Activated T-helper 2 cell treated with anti-CD3 and anti-CD28 coated beads, Interferon-gamma antibody, Interleukin-2, Interleukin-4, amounts not matched to agents 10 μg/mL and 5 μg/mL and 100 μg/mL, durations not matched to agents 14 hours and 24 hours and 36 hours (primary cell): ENCODE results near the gene SMIM44. TPM values are rescaled to one million over a fixed set of nuclear protein-coding genes. Genes with fewer than 3 reads are reported as not detected.

Source experiments
- DNase-seq: peaks from one replicate; pipeline ENCODE4 v3.0.0; 2021; ENCODE audit warnings: low spot score
- H3K27ac Mint-ChIP-seq: one replicate; pipeline ENCODE4 v1.8.0; 2021; ENCODE audit warnings: mixed read lengths
- H3K27me3 Mint-ChIP-seq: one replicate; pipeline ENCODE4 v1.8.0; 2021; ENCODE audit warnings: low read depth, mixed read lengths
- H3K36me3 Mint-ChIP-seq: one replicate; pipeline ENCODE4 v1.8.0; 2021; ENCODE audit warnings: low read depth, mixed read lengths
- H3K4me1 Mint-ChIP-seq: one replicate; pipeline ENCODE4 v1.8.0; 2021; ENCODE audit warnings: low read depth, mixed read lengths
- H3K4me3 Mint-ChIP-seq: one replicate; pipeline ENCODE4 v1.8.0; 2021; ENCODE audit warnings: low read depth, mild to moderate bottlenecking, moderate library complexity, mixed read lengths
- H3K9me3 Mint-ChIP-seq: one replicate; pipeline ENCODE4 v1.8.0; 2021; ENCODE audit warnings: mixed read lengths
- intact Hi-C: fragments of 100-400 bp; cut with micrococcal nuclease; formaldehyde crosslinking; loops from one replicate; pipeline ENCODE4 v1.15.1; 2023
- total RNA-seq: library from RNA; stranded (reverse); gene quantifications from 2 replicates; pipeline ENCODE4 v1.2.3, GENCODE V29; 2022

Gene SMIM44
- total RNA-seq, 1 donor from 2014 or later = not detected

DNA sequence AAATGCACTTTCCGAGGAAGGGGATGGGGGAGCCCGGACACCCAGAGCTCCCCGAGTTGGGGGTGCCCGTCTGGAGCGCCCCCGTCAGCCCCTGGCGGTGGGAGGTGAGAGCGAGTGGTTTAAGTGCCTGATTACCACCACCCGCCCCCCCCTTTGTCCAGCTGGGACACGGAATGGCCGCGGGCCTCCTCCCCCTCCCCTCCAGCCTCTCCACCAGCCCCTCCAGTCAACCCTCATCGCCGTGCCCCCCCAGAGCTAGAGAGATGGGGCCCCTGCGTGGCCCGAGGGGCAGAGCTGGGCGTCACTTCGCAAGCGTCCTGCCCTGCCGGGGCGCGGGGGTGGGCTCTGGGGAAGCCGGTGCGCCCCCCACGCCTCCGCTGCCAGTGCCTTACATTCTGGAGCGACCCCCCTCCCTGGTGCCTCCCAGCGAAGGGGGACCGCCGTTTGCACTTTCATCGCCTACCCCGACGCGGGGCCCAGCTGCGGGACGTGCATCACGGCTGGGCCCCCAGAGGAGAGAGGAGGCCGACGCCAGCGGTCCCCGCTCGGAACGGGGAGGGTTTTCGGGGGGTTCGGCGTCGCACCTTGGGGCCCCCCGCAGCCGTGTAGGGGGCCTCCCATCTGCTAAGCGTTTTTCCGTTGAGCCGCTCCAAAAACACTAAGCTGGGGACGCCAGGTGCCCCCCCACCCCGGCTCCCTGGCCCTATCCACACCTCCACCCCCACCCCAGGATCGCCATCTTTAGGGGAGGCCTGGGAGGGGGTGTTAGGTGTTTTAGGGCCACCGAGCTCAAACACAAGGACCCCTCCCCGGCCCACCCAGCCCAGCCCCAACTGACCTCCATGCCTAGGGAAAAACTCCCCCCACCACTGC is 19.3 kb downstream of the SMIM44 start:
- intact Hi-C loops = no loop called here
- no peaks in the 10 kb centered on the region for H3K4me1 Mint-ChIP-seq
- DNase-seq = no peak
- no peaks in the 10 kb centered on the region for H3K9me3 Mint-ChIP-seq
- H3K27ac Mint-ChIP-seq = no peak overlapping the region
- H3K4me3 Mint-ChIP-seq = no peak overlapping the region
- no peaks in the 10 kb centered on the region for H3K36me3 Mint-ChIP-seq
- H3K27me3 Mint-ChIP-seq = no peaks in the 10 kb centered on the region

DNA sequence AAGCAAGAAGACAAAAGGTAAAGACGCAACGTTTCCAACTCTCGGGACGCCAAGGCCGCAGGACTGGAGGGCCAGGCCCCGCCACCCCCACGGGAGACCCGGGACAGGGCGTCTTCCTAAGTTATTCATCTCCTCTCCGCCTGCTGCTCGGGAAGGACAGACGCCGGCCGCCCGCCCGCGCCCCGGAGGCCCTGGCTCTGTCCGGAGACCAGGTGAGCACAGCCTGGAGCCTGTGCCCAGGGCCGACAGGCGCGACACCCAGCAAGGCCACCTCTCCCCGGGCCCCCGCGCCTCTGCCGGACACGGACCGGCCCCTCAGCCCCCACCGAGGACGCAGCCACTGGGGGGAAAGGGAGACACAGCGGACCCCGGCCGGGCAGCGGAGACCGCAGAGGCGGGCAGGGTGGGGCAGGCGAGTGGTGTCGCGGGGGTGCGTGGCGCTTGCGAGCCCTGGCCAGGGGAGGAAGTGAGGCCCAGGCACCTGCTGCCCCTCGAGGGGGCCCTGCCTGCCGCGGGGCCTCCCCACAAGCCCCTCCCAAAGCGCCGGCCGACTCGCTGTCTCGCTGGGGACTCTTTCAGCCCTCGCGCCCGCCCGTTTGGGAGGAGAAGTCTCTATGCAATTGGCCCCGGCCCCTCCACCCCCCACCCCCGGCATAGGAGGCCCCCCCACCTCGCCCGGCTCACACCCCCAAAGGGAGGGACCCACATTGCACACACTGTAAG is 20.1 kb downstream of the SMIM44 start:
- H3K27ac Mint-ChIP-seq = no peak overlapping the region
- intact Hi-C loops = no loop called here
- no peaks in the 10 kb centered on the region for H3K27me3 Mint-ChIP-seq
- DNase-seq = no peak
- no peaks in the 10 kb centered on the region for H3K4me1 Mint-ChIP-seq
- H3K9me3 Mint-ChIP-seq = no peaks in the 10 kb centered on the region
- no peak overlapping the region for H3K4me3 Mint-ChIP-seq
- no peaks in the 10 kb centered on the region for H3K36me3 Mint-ChIP-seq

DNA sequence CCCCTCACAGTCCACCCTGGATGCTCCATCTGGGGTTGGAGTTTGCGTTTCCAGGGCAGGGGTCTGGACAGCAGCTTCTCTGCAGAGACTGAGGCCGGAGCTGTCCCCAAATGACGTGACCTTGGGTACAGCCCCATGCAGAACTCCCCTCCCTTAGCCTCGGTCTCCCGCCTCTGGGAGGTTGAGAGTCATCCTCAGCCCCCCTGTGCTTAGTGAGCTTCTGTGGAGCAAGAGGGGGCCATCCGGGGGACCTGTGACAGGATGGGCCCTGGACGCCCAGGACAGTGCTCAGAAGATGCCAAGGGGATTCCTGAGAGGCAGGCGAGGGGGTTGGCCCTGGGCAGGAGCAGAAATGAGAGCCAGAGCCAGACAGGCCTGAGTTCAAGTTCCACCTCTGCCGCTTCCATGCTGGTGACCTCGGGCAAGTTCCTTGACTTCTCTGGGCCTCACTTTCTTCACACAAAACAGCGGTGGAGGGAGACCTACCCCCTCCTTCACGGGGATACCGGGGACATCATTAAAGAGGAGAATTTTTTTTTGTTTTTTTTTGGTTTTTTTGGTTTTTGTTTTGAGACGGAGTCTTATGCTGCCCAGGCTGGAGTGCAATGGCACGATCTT is 23.2 kb downstream of the SMIM44 start:
- H3K36me3 Mint-ChIP-seq = no peaks in the 10 kb centered on the region
- H3K9me3 Mint-ChIP-seq = no peaks in the 10 kb centered on the region
- DNase-seq = no peak
- no peaks in the 10 kb centered on the region for H3K27me3 Mint-ChIP-seq
- intact Hi-C loops = no loop called here
- no peak overlapping the region for H3K27ac Mint-ChIP-seq
- H3K4me3 Mint-ChIP-seq = no peak overlapping the region
- H3K4me1 Mint-ChIP-seq = no peaks in the 10 kb centered on the region

DNA sequence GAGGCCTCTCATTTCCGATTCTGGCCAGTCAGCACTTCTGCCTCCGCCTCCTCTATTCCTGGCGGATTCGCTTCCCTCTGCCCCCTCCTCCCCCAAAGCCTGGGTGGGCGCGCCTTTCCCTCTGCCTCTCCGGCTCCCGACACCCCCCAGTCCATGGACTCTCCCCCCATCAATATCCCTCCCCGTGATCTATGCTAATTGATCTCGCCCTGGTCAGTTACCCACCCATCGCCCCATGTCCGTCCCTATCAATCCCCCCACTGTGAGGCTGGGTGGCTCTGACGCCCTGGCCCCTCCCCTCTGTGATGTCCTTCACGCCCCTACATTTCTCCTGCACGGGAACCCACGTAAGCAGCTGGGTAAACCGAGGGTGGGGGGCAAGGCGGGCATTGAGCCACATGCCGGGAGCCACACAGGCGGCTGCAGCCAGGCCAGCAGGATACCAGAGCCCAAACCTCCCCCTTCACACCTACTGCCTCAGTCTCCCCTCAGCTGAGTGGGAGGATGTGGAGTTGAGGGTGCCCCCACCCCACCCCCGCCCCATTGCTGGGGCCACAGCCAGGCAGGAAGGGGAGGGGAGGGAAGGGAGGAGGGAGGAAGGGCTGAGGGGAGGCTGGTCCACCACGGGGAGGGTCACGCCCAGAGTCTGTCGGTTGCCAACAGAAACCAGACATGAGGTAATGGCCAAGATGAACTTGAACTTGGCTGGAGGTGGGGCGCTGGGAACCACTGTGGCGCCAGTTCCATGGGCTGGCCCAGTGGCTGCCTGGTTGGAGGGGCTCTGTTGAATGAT is 24.0 kb downstream of the SMIM44 start:
- no peak for DNase-seq
- Mint-ChIP-seq H3K4me3 (no peak overlapping the region), H3K27ac (no peak overlapping the region), H3K27me3 (no peaks in the 10 kb centered on the region), H3K4me1 (no peaks in the 10 kb centered on the region), H3K9me3 (no peaks in the 10 kb centered on the region), H3K36me3 (no peaks in the 10 kb centered on the region)
- intact Hi-C loops = no loop called here

DNA sequence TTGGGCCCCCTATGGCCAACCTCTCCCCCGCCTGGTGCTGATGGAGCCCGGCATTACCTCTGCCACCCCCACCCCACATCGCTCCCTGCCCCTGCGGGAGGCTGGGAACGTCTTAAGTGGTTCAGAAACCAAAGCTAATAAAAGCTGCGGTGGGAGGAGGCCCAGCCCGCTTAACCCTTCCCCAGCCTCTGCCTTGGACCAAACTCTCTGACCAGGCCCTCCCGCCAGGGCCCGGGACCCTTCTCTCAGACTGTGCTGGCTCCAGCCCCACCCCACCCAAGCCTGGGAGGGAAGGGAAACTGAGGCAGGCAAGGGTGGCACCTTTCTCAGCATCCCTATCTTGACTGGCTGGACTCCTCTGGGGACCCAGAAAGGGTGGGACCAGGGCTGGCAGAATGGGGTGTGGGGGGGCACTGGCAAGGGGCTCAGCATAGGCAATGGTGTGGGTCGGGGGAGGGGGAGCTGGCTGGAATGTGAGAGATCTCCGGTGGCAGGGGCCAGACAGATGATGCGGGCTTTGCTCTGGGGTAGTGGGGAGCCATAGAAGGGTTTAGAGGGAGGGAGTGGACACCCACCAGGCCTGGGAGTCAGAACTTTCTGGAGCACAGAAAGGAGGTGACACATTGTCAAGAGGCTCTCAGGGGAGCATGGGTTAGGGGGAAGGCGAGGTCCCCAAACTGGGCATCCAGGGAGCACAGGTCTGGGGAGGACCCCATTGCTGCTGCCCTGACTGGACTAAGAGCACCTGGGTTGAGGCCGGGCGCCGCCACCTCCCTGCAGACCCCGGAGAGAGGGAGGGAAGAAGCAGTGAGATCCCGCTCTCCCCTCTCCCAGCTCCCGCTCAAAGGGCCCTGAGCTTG is 24.8 kb downstream of the SMIM44 start:
- no peak for DNase-seq
- intact Hi-C loops = no loop called here
- Mint-ChIP-seq H3K4me1 (no peaks in the 10 kb centered on the region), H3K4me3 (no peak overlapping the region), H3K27me3 (no peaks in the 10 kb centered on the region), H3K27ac (no peak overlapping the region), H3K9me3 (no peaks in the 10 kb centered on the region), H3K36me3 (no peaks in the 10 kb centered on the region)

DNA sequence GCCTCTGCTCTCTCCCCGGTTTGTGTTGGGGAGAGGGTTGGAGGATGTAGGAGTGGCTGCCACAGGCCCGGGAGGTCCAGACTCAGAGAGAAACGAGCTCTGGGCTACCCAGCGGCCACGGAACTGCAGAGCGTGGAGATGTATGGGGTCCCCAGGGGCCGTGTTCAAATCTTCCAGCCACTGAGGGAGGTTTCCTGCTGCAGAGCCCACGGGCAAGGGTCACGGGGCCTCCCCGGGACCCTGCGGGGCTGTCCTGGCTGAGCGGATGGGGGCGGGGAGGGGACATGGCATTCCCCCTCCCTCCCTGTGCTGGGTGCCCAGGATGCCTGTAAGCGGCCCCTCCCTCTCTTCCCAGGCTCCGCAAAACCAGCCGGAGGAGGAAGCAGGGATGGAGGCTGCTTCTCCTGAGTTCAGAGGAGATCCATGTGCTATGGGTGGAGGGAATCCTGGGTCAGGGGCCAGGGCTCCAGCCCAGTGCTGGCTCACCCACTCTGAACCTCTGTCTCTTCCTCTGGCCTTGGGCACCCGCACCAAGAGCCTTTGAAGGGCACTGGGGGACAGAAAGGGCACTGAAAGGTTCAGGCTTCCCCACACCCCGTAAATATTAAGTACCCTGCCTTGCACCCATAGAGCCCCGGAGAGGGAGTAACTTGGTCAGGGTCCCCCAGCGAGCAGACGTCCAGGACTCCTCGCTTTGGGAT is 25.6 kb downstream of the SMIM44 start:
- Mint-ChIP-seq H3K4me3 (no peak overlapping the region), H3K27me3 (no peaks in the 10 kb centered on the region), H3K4me1 (no peaks in the 10 kb centered on the region), H3K36me3 (no peaks in the 10 kb centered on the region), H3K27ac (no peak overlapping the region), H3K9me3 (no peaks in the 10 kb centered on the region)
- DNase-seq = no peak
- intact Hi-C loops = no loop called here

DNA sequence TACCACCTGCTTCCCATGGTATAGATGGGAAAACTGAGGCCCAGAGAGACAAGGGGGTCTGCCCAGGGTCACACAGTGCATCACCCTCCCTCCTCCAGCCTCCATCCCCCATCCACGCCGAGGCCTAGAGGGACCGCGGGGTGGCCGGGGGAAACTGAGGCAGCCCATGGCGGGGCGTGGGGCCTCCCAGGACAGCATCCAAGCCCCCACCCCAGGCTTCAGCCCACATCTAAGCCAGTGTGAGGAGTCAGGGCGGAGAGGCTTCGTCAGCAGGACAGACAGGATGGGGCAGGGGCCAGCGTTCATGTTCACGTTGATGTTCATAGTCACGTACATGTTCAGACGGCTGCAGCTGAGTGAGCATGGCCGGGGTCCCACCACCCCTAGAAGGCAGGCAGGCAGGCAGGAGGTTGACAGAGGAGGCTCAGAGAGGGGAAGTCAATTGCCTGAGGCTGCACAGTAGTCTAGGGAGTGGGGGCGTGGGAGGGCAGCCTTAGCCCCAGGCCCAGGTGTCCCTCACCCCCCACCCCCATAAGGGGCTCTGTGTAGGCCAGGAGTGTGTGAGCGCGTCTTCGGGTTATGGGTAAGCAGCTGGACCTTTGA is 26.2 kb downstream of the SMIM44 start:
- Mint-ChIP-seq H3K4me1 (no peaks in the 10 kb centered on the region), H3K4me3 (no peak overlapping the region), H3K36me3 (no peaks in the 10 kb centered on the region), H3K27me3 (no peaks in the 10 kb centered on the region), H3K9me3 (no peaks in the 10 kb centered on the region), H3K27ac (no peak overlapping the region)
- DNase-seq = no peak
- intact Hi-C loops = no loop called here

DNA sequence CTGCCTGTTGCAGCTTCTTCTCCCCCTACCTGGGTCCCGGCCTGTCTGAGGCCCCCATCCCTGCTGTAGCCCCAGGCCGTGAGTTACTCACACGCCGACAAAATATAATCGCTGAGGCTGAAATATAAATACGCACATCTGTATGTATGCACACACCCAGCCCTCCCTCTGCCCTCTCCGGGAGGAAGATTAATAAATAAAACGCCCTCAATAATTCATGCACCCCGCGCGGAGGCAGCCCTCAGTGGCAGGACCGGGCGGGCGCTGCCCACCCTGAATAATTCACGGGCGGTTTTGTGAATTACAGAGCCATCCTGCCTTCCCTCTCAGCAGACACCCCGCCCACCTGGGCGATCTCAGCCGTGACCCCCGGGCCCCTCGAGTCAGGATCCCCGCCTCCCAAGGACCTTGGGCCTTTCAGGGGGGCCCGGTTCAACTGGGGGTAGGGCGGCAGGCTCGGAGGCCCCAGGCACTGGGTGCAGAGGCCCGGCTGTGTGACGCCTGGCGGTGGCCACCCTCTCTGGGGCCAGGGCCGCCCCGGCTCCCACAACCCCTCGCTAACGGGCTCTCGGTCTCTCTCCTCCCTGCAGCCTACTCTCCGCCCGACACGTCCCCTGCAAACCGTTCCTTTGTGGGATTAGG is 27.2 kb downstream of the SMIM44 start:
- no peaks in the 10 kb centered on the region for H3K36me3 Mint-ChIP-seq
- intact Hi-C loops = no loop called here
- H3K27ac Mint-ChIP-seq = no peak overlapping the region
- H3K4me3 Mint-ChIP-seq = no peak overlapping the region
- H3K4me1 Mint-ChIP-seq = peaks cover under 1% of the 10 kb centered on the region
- DNase-seq = no peak
- no peaks in the 10 kb centered on the region for H3K9me3 Mint-ChIP-seq
- H3K27me3 Mint-ChIP-seq = no peaks in the 10 kb centered on the region

DNA sequence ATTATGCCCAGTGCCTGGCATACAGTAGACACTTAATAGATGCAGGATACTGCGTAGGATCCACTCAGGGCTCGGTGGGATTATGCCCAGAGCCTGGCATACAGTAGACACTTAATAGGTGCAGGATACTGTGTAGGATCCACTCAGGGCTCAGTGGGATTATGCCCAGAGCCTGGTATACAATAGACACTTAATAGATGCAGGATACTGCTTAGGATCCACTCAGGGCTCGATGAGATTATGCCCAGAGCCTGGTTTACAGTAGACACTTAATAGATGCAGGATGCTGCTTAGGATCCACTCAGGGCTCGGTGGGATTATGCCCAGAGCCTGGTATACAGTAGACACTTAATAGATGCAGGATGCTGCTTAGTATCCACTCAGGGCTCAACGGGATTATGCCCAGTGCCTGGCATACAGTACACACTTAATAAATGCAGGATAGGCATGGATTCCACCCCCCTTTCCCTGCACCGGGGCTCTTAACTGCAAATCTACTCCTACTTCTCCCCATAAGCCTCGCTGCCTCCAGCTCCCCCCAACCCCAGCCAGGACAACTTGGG is 27.8 kb downstream of the SMIM44 start:
- Mint-ChIP-seq H3K27me3 (no peaks in the 10 kb centered on the region), H3K27ac (no peak overlapping the region), H3K4me1 (peaks cover 1% of the 10 kb centered on the region), H3K9me3 (no peaks in the 10 kb centered on the region), H3K36me3 (no peaks in the 10 kb centered on the region), H3K4me3 (no peak overlapping the region)
- DNase-seq = no peak
- intact Hi-C loops = no loop called here

DNA sequence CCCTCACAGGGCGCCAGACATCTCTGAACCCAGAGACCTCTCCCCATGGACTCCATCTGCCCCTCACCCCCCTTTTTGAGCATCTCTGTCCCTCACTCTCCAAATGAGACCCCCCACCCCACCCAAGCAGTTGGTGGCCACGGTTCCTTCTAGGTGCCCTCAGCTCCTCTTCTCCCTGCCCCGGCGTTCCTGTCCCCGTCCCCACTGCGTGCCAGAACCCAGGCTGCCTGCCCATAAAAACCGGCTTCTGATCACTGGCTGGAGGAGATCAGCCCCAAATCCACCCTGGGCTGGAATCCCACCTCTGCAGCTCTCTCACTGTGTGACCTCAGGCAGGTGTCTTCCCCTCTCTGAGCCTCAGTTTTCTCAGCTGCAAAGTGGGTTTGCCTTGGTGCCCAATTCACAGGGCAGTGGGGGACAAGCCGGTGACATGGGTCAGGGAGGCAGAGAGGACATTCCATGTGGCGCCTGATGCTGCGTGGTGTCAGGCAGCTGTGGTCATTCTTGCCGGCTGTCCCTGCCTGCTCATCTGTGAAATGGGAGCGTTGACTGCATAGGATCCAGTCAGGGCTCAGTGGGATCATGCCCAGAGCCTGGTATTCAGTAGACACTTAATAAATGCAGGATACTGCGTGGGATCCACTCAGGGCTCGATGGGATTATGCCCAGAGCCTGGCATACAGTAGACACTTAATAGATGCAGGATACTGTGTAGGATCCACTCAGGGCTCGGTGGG is 28.4 kb downstream of the SMIM44 start:
- H3K9me3 Mint-ChIP-seq = no peaks in the 10 kb centered on the region
- no peaks in the 10 kb centered on the region for H3K36me3 Mint-ChIP-seq
- no peak for DNase-seq
- H3K27me3 Mint-ChIP-seq = no peaks in the 10 kb centered on the region
- no peak overlapping the region for H3K27ac Mint-ChIP-seq
- intact Hi-C loops = no loop called here
- H3K4me3 Mint-ChIP-seq = no peak overlapping the region
- peaks cover 1% of the 10 kb centered on the region for H3K4me1 Mint-ChIP-seq
